DMS 273 (cell line): ENCODE data around the gene KPNA4.
A peak's percentile ranks its signal among the peaks of the same experiment; 100 is the strongest.
"Not testable (repeated sequence)": the region's sequence is repeated elsewhere in the genome, so short reads cannot be mapped to it uniquely, and the experiment has no call there.

Source experiments
- DNase-seq: peaks from one replicate; lab custom pipeline; 2025; ENCODE audit not compliant: unreplicated experiment; lab: John Stamatoyannopoulos, UW

The KPNA4 gene

DNA sequence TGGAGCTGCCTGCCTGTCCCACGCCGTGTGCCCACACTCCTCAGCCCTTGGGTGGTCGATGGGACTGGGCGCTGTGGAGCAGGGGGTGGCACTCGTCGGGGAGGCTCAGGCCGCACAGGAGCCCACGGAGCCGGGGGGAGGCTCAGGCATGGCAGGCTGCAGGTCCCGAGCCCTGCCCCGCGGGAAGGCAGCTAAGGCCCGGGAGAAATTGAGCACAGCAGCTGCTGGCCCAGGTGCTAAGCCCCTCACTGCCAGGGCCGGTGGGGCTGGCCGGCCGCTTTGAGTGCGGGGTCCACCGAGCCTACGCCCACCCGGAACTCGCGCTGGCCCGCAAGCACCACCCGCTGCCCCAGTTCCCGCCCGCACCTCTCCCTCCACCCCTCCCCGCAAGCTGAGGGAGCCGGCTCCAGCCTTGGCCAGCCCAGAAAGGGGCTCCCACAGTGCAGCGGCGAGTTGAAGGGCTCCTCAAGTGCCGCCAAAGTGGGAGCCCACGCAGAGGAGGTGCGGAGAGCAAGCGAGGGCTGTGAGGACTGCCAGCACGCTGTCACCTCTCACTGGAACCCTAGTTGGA, 8.7 kb upstream of the KPNA4 start:
- DNase-seq = not testable (repeated sequence)

GRCh38 chr3:160569894-160570652, 4.7 kb upstream of the KPNA4 start:
- DNase-seq = peak; percentile 28

- no peak for DNase-seq
Measured at GRCh38 chr3:160568989-160569388, 3.6 kb upstream of the KPNA4 start.

- no peak for DNase-seq
Measured at GRCh38 chr3:160567774-160568173, 2.4 kb upstream of the KPNA4 start.

GRCh38 chr3:160566499-160566898, 1.1 kb upstream of the KPNA4 start:
- DNase-seq = no peak

DNA sequence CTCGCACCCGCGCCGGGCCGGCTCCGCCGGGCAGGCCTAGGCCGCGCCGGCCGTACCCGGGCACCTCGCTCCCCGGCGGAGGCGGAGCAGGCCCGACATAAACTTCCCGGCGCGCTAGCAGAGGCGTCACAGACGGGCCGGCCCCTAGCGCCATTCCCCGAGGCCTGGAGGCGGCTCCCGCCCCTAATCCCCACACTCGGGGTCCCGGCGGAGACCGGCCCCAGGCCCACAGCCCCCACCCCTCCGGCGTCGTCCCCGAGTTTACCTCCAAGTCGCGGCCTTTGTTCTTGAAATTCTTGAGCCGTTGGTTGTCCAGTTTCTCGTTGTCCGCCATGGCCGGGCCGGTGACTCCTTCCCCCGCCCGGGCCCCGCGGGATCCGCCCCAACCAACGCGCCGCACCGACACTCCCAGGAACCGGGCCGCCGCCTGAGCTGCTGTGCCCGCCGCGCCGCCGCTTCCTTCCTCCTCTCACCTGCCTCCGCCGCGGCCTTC, 376 bp downstream of the KPNA4 start:
- DNase-seq = peak; percentile 86

GRCh38 chr3:160564258-160564911, 986 bp downstream of the KPNA4 start:
- DNase-seq = peak; percentile 86

- no peak for DNase-seq
Measured at GRCh38 chr3:160562952-160563351, 2.4 kb downstream of the KPNA4 start.

DNA sequence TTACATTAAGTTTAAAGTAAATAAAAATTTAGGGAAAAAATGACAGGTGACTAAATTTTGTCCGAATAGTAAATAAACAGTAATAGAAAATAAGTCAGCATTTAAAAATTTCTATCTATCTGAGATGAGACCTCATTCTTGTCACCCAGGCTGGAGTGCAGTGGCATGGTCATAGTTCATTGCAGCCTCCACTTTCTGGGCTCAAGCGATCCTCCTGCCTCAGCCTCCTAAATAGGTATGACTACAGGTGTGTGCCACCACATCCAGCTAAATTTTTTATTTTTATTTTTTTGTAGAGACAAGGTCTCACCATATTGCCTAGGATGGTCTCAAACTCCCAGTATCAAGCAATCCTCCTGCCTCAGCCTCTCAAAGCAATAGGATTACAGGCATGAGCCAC, 7.8 kb downstream of the KPNA4 start:
- DNase-seq = no peak

DNA sequence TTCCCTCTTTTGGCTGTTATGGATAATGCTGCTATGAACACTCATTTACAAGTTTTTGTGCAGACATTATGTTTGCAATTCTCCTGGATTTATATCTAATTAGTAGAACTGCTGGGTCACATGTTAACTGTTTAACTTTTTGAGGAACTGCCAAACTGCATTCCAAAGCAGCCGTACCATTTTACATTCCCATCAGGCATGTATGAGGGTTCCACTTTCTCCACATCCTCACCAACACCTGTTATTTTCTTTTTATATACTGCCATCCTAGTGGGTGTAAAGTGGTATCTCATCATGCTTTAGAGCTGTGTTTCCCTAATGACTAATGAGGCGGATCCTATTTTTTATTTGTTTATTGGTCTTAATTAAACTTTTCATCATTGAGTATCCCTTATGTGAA, 9.2 kb downstream of the KPNA4 start:
- DNase-seq = no peak

- DNase-seq = no peak
Measured at GRCh38 chr3:160554980-160555379, 10.4 kb downstream of the KPNA4 start.

DNA sequence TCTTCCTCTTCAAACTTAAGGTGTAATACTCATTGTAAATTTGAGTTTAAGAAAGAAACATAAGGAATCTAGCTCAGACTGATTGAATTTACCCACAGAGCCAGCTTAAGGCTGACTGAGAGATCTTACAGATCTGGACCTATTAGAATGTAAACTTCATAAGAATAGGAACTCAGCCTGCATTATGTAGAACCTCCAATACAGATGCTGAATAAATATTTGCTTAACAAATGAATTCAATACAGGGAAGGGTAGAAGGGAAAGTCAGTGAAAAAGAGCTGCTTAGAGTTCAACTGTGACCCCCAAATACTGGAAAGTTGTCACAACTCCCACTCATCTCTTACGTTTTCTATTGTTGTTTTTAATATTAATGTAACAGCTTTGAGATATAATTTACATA, 11.5 kb downstream of the KPNA4 start:
- DNase-seq = no peak

- no peak for DNase-seq
Measured at GRCh38 chr3:160546727-160547126, 18.6 kb downstream of the KPNA4 start.

- peak; percentile 46 for DNase-seq
Measured at GRCh38 chr3:160545504-160545871, 19.9 kb downstream of the KPNA4 start.

DNA sequence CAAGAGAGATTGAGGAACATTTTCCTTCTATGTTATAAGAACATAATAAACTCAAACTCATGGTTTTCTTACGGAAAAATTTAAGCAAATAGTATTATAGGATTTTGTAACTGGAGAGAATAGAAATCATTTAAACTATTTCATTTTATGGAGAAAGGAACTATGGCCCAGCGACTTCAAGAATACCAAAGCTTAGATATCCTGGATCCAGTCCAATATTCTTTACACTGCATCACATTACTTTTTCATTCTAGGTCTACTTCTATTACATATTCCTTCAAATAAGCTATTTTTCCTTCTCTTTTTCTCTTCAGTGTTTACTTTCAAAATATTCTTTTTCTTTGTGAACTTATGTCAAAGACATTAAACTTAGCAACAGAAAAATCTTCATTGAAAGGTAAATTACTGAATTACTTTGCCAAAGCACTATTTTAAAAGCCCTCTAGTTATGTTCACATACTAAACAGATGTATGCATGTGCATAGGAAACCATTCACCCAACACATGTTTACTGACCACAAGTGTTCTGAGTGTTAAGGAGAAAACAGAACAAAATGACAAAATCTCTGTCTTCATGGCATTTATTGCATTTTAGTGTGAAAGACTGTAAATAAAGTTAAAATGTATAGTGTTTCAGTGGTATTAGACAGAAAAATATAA, 20.4 kb downstream of the KPNA4 start:
- DNase-seq = peak; percentile 26

GRCh38 chr3:160540551-160540950, 24.8 kb downstream of the KPNA4 start:
- DNase-seq = no peak

DNA sequence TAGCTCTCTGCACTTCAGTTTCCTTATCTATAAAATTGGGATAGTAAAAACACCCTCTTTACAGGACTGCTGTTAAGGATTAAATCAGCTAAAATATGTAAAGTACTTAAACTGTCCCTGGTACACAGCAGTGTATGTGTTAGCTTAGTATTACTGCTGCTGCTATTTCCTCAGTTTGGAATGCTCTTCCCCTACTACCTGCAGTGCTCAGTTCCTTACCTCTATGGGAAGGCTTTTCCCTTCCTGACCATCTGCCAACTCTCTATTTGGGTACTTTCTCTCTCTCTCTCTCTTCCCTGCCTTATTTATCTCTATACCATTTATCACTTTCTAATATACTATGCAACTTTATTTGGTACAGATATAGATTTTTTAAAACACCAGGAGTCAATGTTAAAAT, 26.5 kb downstream of the KPNA4 start:
- no peak for DNase-seq

- no peak for DNase-seq
Measured at GRCh38 chr3:160537729-160538128, 27.6 kb downstream of the KPNA4 start.

- no peak for DNase-seq
Measured at GRCh38 chr3:160532371-160532770, 33.0 kb downstream of the KPNA4 start.

DNA sequence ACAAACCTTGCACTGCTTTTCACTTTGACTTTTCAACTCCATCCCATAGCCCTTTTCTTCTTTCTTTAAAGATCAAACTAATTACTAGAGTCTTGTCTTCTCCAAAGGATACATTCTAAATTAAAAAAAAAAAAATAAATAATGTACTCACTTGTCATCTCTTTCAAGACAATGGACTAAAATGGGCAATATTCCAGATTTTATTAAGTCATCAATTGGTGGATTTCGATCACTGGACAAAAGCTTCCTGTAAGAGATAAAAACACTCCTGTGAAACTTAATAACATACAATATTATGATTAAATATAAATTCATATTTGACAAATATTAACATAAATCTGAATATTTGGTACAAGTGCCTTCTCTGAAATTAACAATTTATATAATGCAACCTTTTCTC, 34.1 kb downstream of the KPNA4 start:
- no peak for DNase-seq

- DNase-seq = not testable (repeated sequence)
Measured at GRCh38 chr3:160516391-160516790, 49.0 kb downstream of the KPNA4 start.

- DNase-seq = no peak
Measured at GRCh38 chr3:160501325-160501724, 64.0 kb downstream of the KPNA4 start.
